NT2/D1 (cell line): ENCODE data around the gene STAB1.

ENCODE experiments used
- DNase-seq: peaks from one replicate; pipeline ENCODE4 v3.0.0-alpha.2; 2011; ENCODE audit warnings: low read depth, low spot score
- H3K27me3 ChIP-seq: 2 replicates; pipeline ENCODE4 v1.6.0; 2011; ENCODE audit warnings: mild to moderate bottlenecking; ENCODE audit not compliant: insufficient read length, insufficient read depth
- H3K36me3 ChIP-seq: 2 replicates; pipeline ENCODE4 v1.6.1; 2011; ENCODE audit warnings: mild to moderate bottlenecking, low read length, mixed read lengths; ENCODE audit not compliant: insufficient read depth, insufficient read length
- H3K4me1 ChIP-seq: 2 replicates; pipeline ENCODE4 v1.5.1; 2011; ENCODE audit not compliant: insufficient read depth, insufficient read length
- H3K4me3 ChIP-seq: 2 replicates; pipeline ENCODE4 v1.5.1; 2011; ENCODE audit warnings: low read depth; ENCODE audit not compliant: insufficient read length
- H3K9ac ChIP-seq: 2 replicates; pipeline ENCODE4 v1.6.0; 2011; ENCODE audit warnings: low read depth; ENCODE audit not compliant: insufficient read length
- H3K9me3 ChIP-seq: 2 replicates; pipeline ENCODE4 v1.5.1; 2011; ENCODE audit warnings: mild to moderate bottlenecking, low read length; ENCODE audit not compliant: insufficient read depth
- SUZ12 ChIP-seq: IDR thresholded peaks from 2 replicates; pipeline ENCODE4 v1.6.1; 2011; ENCODE audit not compliant: insufficient read length, insufficient read depth; ENCODE audit errors: extremely low read depth
- ZNF274 ChIP-seq: IDR thresholded peaks from 2 replicates; pipeline ENCODE4 v1.6.1; 2011; ENCODE audit warnings: mild to moderate bottlenecking, low read depth, low read length

The STAB1 gene

DNA sequence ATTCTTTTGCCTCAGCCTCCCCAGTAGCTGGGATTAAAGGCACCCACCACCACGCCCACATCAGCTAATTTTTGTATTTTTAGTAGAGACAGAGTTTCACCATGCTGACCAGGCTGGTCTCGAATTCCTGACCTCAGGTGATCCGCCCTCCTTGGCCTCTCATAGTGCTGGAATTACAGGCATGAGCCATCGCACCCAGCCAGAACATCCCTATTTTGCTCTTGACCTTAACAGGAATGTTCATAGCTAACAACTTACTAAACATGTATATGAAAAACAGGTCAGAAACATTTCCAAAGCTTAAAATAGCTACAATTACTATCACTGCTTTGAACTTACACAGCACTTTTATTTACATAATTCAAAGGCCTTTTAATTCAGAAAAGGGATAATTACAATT is 74.9 kb downstream of the STAB1 start:
- DNase-seq = no peak
- Histone ChIP-seq H3K4me3 (no peak overlapping the region), H3K9ac (no peak overlapping the region), H3K9me3 (no peaks in the 10 kb centered on the region), H3K4me1 (no peaks in the 10 kb centered on the region), H3K27me3 (no peaks in the 10 kb centered on the region), H3K36me3 (peaks cover 44% of the 10 kb centered on the region)
- TF ChIP-seq SUZ12 = no peak

DNA sequence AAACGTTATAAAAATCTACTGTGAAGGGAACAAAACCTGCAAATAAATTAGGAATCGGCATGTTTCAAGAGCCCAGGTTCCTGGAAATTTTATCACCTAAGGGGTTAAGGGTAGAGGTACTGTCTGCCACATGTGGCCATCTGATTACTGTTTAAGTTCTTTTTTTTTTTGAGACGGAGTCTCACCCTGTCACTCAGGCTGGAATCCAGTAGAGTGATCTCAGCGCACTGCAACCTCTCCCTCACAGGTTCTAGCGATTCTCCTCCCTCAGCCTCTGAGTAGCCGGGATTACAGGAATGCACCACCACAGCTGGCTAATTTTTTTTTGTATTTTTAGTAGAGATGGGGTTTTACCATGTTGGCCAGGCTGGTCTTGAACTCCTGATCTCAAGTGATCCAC is 77.1 kb downstream of the STAB1 start:
- Histone ChIP-seq H3K36me3 (peaks cover 53% of the 10 kb centered on the region), H3K9me3 (no peaks in the 10 kb centered on the region), H3K4me3 (no peak overlapping the region), H3K27me3 (no peaks in the 10 kb centered on the region), H3K4me1 (no peaks in the 10 kb centered on the region), H3K9ac (no peak overlapping the region)
- no peak for TF ChIP-seq ZNF274
- no peak for DNase-seq
